Measurements from ENCODE around the gene USP32.

- TF ChIP-seq CTCF (IDR thresholded peaks at IDR 0.05; ENCODE audit: insufficient read depth, low read length, poor library complexity, severe bottlenecking) (no peak), EZH2phosphoT487 (conservative IDR thresholded peaks at IDR 0.05; ENCODE audit: low read length) (no peak)
Measured at GRCh38 chr17:60311186-60311585, 80.7 kb downstream of the USP32 start.

Measured in SU-DHL-6 (cell line).